Measurements from ENCODE around the gene TMEM229B. TPM values are rescaled to one million over a fixed set of nuclear protein-coding genes. Genes with fewer than 3 reads are reported as not detected.

The TMEM229B gene
- polyA plus RNA-seq, 3 donors, result 10.2 to 18.7 (median 17.3) TPM

DNA sequence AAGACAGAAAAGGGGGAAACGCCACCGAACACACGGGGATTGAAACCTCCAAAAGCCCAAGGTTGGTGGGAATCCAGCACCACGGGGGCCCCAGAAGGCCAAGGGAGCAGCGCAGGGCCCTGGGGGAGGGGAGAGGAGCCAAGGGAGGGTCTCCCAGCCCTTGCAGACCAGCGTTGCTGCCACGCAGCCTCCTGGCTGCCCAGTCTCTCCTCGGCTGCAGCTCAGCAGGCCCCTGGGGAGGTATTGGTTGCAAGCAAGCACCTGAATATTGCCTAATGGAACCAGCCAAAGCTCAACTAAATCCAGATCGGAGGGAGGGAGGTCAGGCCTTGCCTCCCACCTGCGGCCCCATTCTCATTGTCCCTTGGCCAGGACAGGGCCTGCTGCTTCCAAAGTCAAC, 15.8 kb downstream of the TMEM229B start:
- H3K27ac Mint-ChIP-seq, result no peak overlapping the region

DNA sequence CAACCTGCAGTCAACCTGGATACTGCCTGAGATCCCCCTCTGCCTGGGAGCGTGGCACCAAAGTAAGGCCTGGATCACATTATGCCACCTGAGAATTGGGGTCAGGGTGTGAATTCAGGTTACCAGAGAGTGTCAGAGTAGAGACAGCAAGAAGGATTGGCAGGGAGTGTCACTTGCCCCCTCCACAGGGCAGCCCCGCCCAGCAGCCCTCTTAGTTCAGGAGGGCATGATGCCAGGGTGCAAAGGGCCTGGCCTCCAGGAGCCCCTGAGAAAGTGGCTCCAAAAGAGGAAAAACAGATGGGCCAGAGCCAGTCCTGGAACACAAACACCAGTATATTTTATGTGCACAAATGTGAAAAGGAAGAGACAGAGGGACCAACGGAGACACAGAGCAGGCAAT, 18.6 kb downstream of the TMEM229B start:
- Histone ChIP-seq H3K27me3 (ENCODE audit: control insufficient read depth in 2 of 2, insufficient read depth in 2 of 2, low read length in 2 of 2) (no peaks in the 10 kb centered on the region), H3K9ac (ENCODE audit: insufficient read depth, low read length, poor library complexity, severe bottlenecking) (no peak overlapping the region), H3K27ac (ENCODE audit: low read depth in 1 of 2, low read length in 2 of 2) (no peak overlapping the region), H3K4me1 (ENCODE audit: control insufficient read depth in 1 of 2, insufficient read depth in 2 of 2, low read length in 2 of 2) (no peaks in the 10 kb centered on the region), H3K79me2 (ENCODE audit: insufficient read depth, low read length) (no peaks in the 10 kb centered on the region), H3K4me2 (replicated peaks; ENCODE audit: extremely low read depth, low read length, poor library complexity, severe bottlenecking) (no peak overlapping the region), H3K36me3 (replicated peaks in 1 of 2; ENCODE audit: control insufficient read depth in 1 of 2, insufficient read depth in 2 of 2, low read length in 2 of 2) (peaks cover 12 to 22% of the 10 kb centered on the region in 2 donors), H2AFZ (ENCODE audit: insufficient read depth, low read depth, low read length, poor library complexity, severe bottlenecking) (no peak overlapping the region), H3K4me3 (replicated peaks in 1 of 3; ENCODE audit: low read depth in 2 of 3, low read length in 3 of 3) (no peak overlapping the region), H4K20me1 (ENCODE audit: insufficient read depth, low read length) (no peaks in the 10 kb centered on the region), H3K9me3 (replicated peaks in 1 of 2; ENCODE audit: control insufficient read depth in 1 of 2, insufficient read depth in 1 of 2, low read length in 2 of 2) (no peaks in the 10 kb centered on the region)
- TF ChIP-seq, protein P1, sequence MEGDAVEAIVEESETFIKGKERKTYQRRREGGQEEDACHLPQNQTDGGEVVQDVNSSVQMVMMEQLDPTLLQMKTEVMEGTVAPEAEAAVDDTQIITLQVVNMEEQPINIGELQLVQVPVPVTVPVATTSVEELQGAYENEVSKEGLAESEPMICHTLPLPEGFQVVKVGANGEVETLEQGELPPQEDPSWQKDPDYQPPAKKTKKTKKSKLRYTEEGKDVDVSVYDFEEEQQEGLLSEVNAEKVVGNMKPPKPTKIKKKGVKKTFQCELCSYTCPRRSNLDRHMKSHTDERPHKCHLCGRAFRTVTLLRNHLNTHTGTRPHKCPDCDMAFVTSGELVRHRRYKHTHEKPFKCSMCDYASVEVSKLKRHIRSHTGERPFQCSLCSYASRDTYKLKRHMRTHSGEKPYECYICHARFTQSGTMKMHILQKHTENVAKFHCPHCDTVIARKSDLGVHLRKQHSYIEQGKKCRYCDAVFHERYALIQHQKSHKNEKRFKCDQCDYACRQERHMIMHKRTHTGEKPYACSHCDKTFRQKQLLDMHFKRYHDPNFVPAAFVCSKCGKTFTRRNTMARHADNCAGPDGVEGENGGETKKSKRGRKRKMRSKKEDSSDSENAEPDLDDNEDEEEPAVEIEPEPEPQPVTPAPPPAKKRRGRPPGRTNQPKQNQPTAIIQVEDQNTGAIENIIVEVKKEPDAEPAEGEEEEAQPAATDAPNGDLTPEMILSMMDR (IDR thresholded peaks at IDR 0.05), result no peak
- H3K4me1 Mint-ChIP-seq, result peaks cover 8% of the 10 kb centered on the region
- DNase-seq, result no peak
- H3K36me3 Mint-ChIP-seq, result peaks cover 17 to 18% of the 10 kb centered on the region in 2 donors
- intact Hi-C loops (cut with micrococcal nuclease), result no loop called here
- no peak overlapping the region for H3K4me3 Mint-ChIP-seq
- peaks cover 0 to 2% (median 0%) of the 10 kb centered on the region in 7 donors for H3K9me3 Mint-ChIP-seq
- peaks cover 0 to 8% (median 3%) of the 10 kb centered on the region in 3 donors for H3K27me3 Mint-ChIP-seq (ENCODE audit: low read depth in 3 of 3)
- H3K27ac Mint-ChIP-seq, result no peak overlapping the region
- WGBS (ENCODE audit: insufficient coverage), result 100% methylated on average over 1 of the region's 3 CpGs

More for the DNA sequence above, 15.8 kb downstream of the TMEM229B start:
- Mint-ChIP-seq H3K36me3 (peaks cover 31 to 35% of the 10 kb centered on the region in 2 donors), H3K27me3 (ENCODE audit: low read depth in 3 of 3) (peaks cover 0 to 4% (median 1%) of the 10 kb centered on the region in 3 donors), H3K4me3 (no peak overlapping the region), H3K4me1 (peaks cover 14% of the 10 kb centered on the region), H3K9me3 (peaks cover 0 to 2% (median 0%) of the 10 kb centered on the region in 7 donors)
- Histone ChIP-seq H3K27me3 (ENCODE audit: control insufficient read depth in 2 of 2, insufficient read depth in 2 of 2, low read length in 2 of 2) (no peaks in the 10 kb centered on the region), H3K4me1 (ENCODE audit: control insufficient read depth in 1 of 2, insufficient read depth in 2 of 2, low read length in 2 of 2) (no peaks in the 10 kb centered on the region), H3K4me2 (replicated peaks; ENCODE audit: extremely low read depth, low read length, poor library complexity, severe bottlenecking) (no peak overlapping the region), H3K27ac (ENCODE audit: low read depth in 1 of 2, low read length in 2 of 2) (no peak overlapping the region), H3K36me3 (replicated peaks in 1 of 2; ENCODE audit: control insufficient read depth in 1 of 2, insufficient read depth in 2 of 2, low read length in 2 of 2) (peaks cover 12 to 42% of the 10 kb centered on the region in 2 donors), H3K79me2 (ENCODE audit: insufficient read depth, low read length) (no peaks in the 10 kb centered on the region), H2AFZ (ENCODE audit: insufficient read depth, low read depth, low read length, poor library complexity, severe bottlenecking) (no peak overlapping the region), H3K4me3 (replicated peaks in 1 of 3; ENCODE audit: low read depth in 2 of 3, low read length in 3 of 3) (no peak overlapping the region), H3K9ac (ENCODE audit: insufficient read depth, low read length, poor library complexity, severe bottlenecking) (no peak overlapping the region), H3K9me3 (replicated peaks in 1 of 2; ENCODE audit: control insufficient read depth in 1 of 2, insufficient read depth in 1 of 2, low read length in 2 of 2) (no peaks in the 10 kb centered on the region), H4K20me1 (ENCODE audit: insufficient read depth, low read length) (no peaks in the 10 kb centered on the region)
- TF ChIP-seq, protein P1 (IDR thresholded peaks at IDR 0.05), result no peak
- 100% methylated on average over 7 of the region's 10 CpGs for WGBS (ENCODE audit: insufficient coverage)
- intact Hi-C loops (cut with micrococcal nuclease), result no loop called here
- DNase-seq, result no peak
